GM20000 (cell line): ENCODE measurements around the gene CT45A10.
"Not testable (repeated sequence)": the region's sequence is repeated elsewhere in the genome, so short reads cannot be mapped to it uniquely, and the experiment has no call there.

Experiments used
- DNase-seq: peaks from one replicate; pipeline ENCODE4 v3.0.0; 2012; ENCODE audit warnings: low spot score
- CTCF ChIP-seq: IDR thresholded peaks from 2 replicates; pipeline ENCODE4 v1.5.1; 2012; ENCODE audit warnings: mild to moderate bottlenecking, control low read depth; ENCODE audit errors: extremely low read depth, missing control alignments

Gene CT45A10

DNA sequence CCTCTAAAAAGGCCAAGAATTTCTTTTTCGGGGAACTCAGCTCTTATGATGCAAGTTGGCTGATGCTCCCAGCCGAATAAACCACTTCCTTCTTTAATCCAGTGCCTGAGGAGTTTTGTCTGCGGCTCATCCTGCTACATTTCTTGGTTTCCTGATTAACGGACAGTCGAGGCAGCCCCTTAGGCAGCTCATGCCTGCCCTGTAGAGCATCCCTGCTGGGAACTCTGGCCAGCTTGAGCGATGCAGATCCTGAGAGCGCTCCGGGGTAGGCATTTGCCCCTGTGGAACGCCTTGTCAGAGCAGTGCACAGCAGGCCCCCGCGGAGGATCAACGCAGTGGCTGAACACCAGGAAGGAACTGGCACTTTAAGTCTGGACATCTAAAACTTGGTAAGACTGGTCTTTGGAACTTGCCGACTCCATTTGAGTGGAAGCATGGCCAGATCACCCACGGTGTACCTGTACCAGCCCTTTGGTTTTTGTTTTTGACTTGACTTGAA, 3.1 kb downstream of the CT45A10 start:
- no peak for TF ChIP-seq CTCF
- no peak for DNase-seq

GRCh38 chrX:135888976-135889375, 4.3 kb downstream of the CT45A10 start:
- peak; percentile 20 for TF ChIP-seq CTCF
- DNase-seq = not testable (repeated sequence)

DNA sequence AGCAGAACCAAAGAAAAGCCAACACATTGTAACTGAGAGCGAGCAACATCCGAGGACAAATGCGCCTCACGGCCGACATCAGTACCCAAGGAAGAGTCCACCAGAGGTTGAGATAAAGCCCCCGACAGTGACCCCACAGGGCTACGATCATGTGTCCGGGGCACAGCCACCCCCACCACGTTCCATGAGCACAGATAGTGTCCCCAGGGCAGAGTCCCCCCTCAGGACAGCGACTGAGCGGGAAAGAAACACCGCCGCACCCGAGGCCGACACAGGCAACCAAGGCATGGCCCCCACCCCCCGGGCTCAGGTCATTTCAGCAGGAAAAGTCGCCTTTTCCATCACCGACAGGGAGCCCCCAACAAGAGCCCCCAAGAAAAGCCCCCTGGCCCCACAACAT, 5.0 kb downstream of the CT45A10 start:
- DNase-seq = not testable (repeated sequence)

DNA sequence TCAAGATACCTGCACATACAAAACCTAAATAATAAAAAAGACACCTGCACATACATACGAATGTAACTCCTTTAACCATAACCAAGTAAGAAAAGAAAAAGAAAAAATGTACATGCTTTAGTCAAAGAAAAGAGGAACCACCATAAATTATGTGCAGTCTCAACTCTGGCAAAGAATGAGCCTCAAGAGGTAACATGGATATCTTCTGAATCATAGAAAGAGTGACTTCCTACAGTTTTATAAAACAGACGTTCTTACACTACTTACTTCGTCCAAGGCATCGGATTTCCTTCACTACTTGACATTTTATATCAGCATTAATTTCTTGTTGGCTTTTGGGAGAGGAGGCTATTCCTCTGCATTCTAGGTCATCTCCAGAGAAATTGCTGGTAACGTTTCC, 10.5 kb downstream of the CT45A10 start:
- not testable (repeated sequence) for DNase-seq

DNA sequence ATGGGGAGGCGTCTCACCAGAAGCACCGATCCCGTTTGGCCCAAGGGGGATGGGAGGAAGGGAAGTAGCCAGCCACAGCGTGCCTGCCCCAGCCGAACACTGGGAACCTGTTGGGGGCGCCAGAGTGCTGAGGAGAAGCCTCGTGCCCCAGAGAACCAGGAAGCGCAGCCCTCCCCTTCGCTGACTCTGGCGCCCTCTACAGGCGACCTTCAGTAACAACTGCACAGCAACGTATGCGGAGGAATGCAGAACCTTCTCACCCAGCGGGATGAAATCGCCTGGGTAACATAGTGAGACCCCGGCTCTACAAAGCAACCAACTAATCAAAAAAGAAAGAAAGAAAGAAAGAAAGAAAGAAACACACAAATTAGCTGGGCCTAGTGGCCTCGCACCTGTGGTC, 21.5 kb downstream of the CT45A10 start, which contains the start of gene CT45A9:
TSS of gene CT45A9 (minus strand) at position 101 of the 400 bp plus-strand sequence. CDS start 3,751 bp downstream, outside the sequence.
- not testable (repeated sequence) for DNase-seq

GRCh38 chrX:135854438-135854837, 38.8 kb downstream of the CT45A10 start, which contains the start of gene CT45A8:
CT45A8 (minus strand) TSS chrX:135854538; CDS start chrX:135850783, 3,755 bp downstream.
- not testable (repeated sequence) for DNase-seq

DNA sequence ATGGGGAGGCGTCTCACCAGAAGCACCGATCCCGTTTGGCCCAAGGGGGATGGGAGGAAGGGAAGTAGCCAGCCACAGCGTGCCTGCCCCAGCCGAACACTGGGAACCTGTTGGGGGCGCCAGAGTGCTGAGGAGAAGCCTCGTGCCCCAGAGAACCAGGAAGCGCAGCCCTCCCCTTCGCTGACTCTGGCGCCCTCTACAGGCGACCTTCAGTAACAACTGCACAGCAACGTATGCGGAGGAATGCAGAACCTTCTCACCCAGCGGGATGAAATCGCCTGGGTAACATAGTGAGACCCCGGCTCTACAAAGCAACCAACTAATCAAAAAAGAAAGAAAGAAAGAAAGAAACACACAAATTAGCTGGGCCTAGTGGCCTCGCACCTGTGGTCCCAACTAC, 56.1 kb downstream of the CT45A10 start, which contains the start of gene CT45A7:
TSS of gene CT45A7 (minus strand) at position 101 of the 400 bp plus-strand sequence. CDS start 3,747 bp downstream, outside the sequence.
- not testable (repeated sequence) for DNase-seq
